ENCODE data around the gene SLC19A1. TPM values are rescaled to one million over a fixed set of nuclear protein-coding genes. Genes with fewer than 3 reads are reported as not detected.

The SLC19A1 gene
- total and polyA plus RNA-seq, 2 donors from 2014 or later: 5.1 to 7.2 TPM

DNA sequence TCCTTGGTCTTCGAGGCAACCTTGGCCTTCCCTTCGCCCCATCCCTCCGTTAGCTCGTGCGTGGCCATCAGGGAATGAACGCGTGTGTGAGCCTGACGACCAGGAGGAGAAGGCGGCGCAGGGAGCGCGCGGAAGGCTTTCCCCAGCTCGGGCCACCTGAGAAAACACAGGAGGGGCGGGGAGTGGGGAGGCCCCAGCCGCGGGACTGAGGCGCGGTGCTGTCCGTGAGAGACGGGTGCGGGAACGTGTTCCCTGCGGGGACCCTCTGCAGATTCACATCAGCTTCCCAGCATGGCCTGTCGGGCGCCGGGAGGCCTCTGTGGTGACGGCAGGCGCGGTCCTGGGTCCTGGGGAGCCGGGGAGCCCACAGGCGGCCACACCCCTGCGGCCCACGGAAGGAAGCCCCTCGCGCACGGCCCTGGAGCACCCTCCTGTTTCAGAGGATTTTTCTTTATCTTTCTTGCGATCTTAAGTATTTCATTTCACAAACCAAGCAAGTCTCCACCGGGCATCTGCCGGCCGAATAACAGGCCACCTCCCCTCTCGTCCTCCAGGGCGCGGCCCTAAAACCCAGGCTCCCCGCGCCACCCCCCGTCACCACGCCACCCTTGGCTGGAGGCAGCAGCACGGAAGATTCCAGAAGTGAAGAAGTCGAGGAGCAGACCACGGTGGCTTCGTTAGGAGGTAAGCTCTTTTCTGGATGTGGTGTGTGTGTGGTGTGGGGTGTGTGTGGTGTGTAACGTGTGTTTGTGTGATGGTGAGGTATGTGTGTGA is 66.3 kb downstream of the SLC19A1 start:
- Histone ChIP-seq H3K9me3 (ENCODE audit: control insufficient read depth in 2 of 3, insufficient read depth in 1 of 3, low read length in 3 of 3) (peaks cover 0 to 2% (median 0%) of the 10 kb centered on the region in 3 donors), H3K4me1 (ENCODE audit: control insufficient read depth in 2 of 3, insufficient read depth in 2 of 3, low read depth in 1 of 3, low read length in 3 of 3) (peaks cover 0 to 24% (median 4%) of the 10 kb centered on the region in 3 donors), H3K36me3 (ENCODE audit: control insufficient read depth in 2 of 3, insufficient read depth in 3 of 3, low read length in 3 of 3) (peaks cover 10 to 34% (median 18%) of the 10 kb centered on the region in 3 donors), H3K9ac (ENCODE audit: low read length in 3 of 3) (no peak overlapping the region), H3K4me3 (ENCODE audit: low read length in 3 of 3) (no peak overlapping the region), H3K27ac (ENCODE audit: low read depth in 2 of 2, low read length in 2 of 2) (no peak overlapping the region), H3K27me3 (ENCODE audit: control insufficient read depth, insufficient read depth, low read length) (peaks cover 2% of the 10 kb centered on the region)
- TF ChIP-seq, protein P1, sequence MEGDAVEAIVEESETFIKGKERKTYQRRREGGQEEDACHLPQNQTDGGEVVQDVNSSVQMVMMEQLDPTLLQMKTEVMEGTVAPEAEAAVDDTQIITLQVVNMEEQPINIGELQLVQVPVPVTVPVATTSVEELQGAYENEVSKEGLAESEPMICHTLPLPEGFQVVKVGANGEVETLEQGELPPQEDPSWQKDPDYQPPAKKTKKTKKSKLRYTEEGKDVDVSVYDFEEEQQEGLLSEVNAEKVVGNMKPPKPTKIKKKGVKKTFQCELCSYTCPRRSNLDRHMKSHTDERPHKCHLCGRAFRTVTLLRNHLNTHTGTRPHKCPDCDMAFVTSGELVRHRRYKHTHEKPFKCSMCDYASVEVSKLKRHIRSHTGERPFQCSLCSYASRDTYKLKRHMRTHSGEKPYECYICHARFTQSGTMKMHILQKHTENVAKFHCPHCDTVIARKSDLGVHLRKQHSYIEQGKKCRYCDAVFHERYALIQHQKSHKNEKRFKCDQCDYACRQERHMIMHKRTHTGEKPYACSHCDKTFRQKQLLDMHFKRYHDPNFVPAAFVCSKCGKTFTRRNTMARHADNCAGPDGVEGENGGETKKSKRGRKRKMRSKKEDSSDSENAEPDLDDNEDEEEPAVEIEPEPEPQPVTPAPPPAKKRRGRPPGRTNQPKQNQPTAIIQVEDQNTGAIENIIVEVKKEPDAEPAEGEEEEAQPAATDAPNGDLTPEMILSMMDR (IDR thresholded peaks at IDR 0.05; ENCODE audit: borderline replicate concordance, extremely low read depth, insufficient read depth): no peak
- no peak for DNase-seq
- intact Hi-C loops (cut with DNase I): no loop called here
- no peak for FAIRE-seq

DNA sequence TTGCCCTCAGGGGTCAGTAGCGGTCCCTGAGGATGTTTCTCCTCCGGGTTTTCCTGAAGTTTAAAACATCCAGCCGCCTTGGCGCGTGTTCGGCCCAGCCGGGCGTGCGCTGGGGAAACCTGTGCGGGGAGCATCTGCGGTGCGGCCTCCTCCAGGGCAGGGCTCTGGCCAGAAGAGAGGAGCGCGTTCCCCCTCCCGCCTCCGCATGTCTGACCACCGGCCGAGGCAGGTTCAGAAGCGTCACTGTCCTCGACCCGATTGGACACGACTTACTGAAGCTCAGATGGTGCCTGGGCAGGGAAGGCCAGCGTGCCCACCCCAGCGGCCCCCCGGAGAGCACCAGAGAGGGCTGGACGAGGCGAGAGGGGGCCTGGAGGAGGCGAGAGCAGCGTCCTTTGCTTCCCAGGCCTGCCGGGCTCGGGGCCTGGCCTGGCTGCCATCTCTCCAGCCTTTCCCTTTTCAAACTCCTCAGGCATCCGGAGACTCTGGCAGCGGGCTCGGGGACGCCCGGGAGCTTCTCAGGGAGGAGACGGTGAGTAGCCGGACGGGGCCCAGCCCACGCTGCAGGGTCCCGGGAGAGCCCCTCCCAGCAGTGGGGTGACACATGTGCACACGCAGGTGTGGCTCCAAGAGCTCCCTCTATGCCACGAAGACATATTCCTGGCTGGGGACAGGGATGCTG is 67.1 kb downstream of the SLC19A1 start:
- TF ChIP-seq, protein P1 (IDR thresholded peaks at IDR 0.05; ENCODE audit: borderline replicate concordance, extremely low read depth, insufficient read depth): no peak
- no peak overlapping the region for H3K9ac ChIP-seq (ENCODE audit: low read length in 3 of 3)
- DNase-seq (no peak), FAIRE-seq (no peak)
- intact Hi-C loops (cut with DNase I): no loop called here
- peaks cover 10 to 34% (median 18%) of the 10 kb centered on the region in 3 donors for H3K36me3 ChIP-seq (ENCODE audit: control insufficient read depth in 2 of 3, insufficient read depth in 3 of 3, low read length in 3 of 3)
- H3K9me3 ChIP-seq (ENCODE audit: control insufficient read depth in 2 of 3, insufficient read depth in 1 of 3, low read length in 3 of 3): peaks cover 0 to 2% (median 0%) of the 10 kb centered on the region in 3 donors
- H3K4me3 ChIP-seq (ENCODE audit: low read length in 3 of 3): no peak overlapping the region
- H3K27me3 ChIP-seq (ENCODE audit: control insufficient read depth, insufficient read depth, low read length): peaks cover 2% of the 10 kb centered on the region
- no peak overlapping the region for H3K27ac ChIP-seq (ENCODE audit: low read depth in 2 of 2, low read length in 2 of 2)
- peaks cover 0 to 29% (median 12%) of the 10 kb centered on the region in 3 donors for H3K4me1 ChIP-seq (ENCODE audit: control insufficient read depth in 2 of 3, insufficient read depth in 2 of 3, low read depth in 1 of 3, low read length in 3 of 3)

DNA sequence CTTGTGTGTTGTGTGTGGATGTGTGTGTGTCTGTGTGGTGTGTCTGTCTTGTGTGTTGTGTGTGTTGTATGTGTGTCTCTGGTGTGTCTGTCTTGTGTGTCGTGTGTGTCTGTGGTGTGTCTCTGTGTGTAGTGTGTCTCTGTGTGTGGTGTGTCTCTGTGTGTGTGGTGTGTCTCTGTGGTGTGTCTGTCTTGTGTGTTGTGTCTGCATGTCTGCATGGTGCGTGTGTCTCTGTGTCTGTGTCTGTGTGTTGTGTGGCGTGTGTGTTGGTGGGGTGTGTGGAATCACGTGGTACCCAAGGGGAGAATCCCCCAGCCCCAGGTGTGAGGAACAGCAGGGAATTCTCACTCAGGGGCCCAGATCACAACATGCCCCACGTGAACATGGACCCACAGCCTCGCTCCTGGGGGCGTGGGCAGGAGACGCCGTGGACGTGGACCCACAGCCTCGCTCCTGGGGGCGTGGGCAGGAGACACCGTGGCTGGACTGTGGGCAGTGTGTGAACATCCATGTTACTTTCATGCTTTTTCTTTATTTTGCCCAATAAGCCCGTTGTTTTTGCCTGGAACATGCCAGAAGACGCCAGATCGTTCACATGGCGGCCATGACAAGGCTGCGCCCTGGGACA is 67.8 kb downstream of the SLC19A1 start:
- DNase-seq (no peak), FAIRE-seq (no peak)
- Histone ChIP-seq H3K27me3 (ENCODE audit: control insufficient read depth, insufficient read depth, low read length) (peaks cover 2% of the 10 kb centered on the region), H3K4me1 (ENCODE audit: control insufficient read depth in 2 of 3, insufficient read depth in 2 of 3, low read depth in 1 of 3, low read length in 3 of 3) (peaks cover 0 to 33% (median 19%) of the 10 kb centered on the region in 3 donors), H3K9ac (ENCODE audit: low read length in 3 of 3) (no peak overlapping the region), H3K4me3 (ENCODE audit: low read length in 3 of 3) (peak overlapping the region in 1 of 3 donors; percentile 18), H3K36me3 (ENCODE audit: control insufficient read depth in 2 of 3, insufficient read depth in 3 of 3, low read length in 3 of 3) (peaks cover 10 to 31% (median 17%) of the 10 kb centered on the region in 3 donors), H3K27ac (ENCODE audit: low read depth in 2 of 2, low read length in 2 of 2) (no peak overlapping the region), H3K9me3 (ENCODE audit: control insufficient read depth in 2 of 3, insufficient read depth in 1 of 3, low read length in 3 of 3) (peaks cover 0 to 2% (median 0%) of the 10 kb centered on the region in 3 donors)
- TF ChIP-seq, protein P1 (IDR thresholded peaks at IDR 0.05; ENCODE audit: borderline replicate concordance, extremely low read depth, insufficient read depth): no peak
- intact Hi-C loops (cut with DNase I): no loop called here

Measured in kidney (tissue), 14 donors.